ENCODE results near the gene AXDND1. TPM values are rescaled to one million over a fixed set of nuclear protein-coding genes. Genes with fewer than 3 reads are reported as not detected.

AXDND1 gene
- total RNA-seq = 1 to 10 TPM in 1 of 2 donors, not detected in 1; 3.6 TPM

- peak; percentile 80 to 91 (median 84) for DNase-seq
- TF ChIP-seq CTCF (IDR thresholded peaks at IDR 0.05) (no peak), POLR2A (IDR thresholded peaks at IDR 0.05) (peak in 2 of 3 donors; percentile 70)
- Histone ChIP-seq H3K4me3 (peak within 1 kb of the TSS; percentile 8 to 60), H3K27ac (peak within 1 kb of the TSS; percentile 70 to 95 (median 82)), H3K9me3 (no peaks in the 10 kb centered on the region), H3K27me3 (no peaks in the 10 kb centered on the region), H3K4me1 (peaks cover 9% of the 10 kb centered on the region), H3K36me3 (replicated peaks in 1 of 2; ENCODE audit: insufficient read depth in 1 of 2, low read depth in 2 of 2) (no peaks in the 10 kb centered on the region)
- ATAC-seq = peak; percentile 94
- intact Hi-C loops (cut with DNase I) = loop anchor here (10.0 kb wide), 1 partner anchor 281 kb away; the partner anchor contains the start of gene TOR3A
- WGBS, 2 donors = 6 to 9% methylated on average over 35 to 43 of the region's 43 CpGs
These were observed at the start of gene AXDND1 for GRCh38 chr1:179365342-179366092. AXDND1 (plus strand) TSS chr1:179365971; CDS start chr1:179366510, 539 bp downstream.

- Histone ChIP-seq H3K36me3 (replicated peaks in 1 of 2; ENCODE audit: insufficient read depth in 1 of 2, low read depth in 2 of 2) (no peaks in the 10 kb centered on the region), H3K4me1 (peaks cover 3% of the 10 kb centered on the region), H3K27me3 (no peaks in the 10 kb centered on the region), H3K27ac (no peak overlapping the region), H3K4me3 (no peak overlapping the region), H3K9me3 (no peaks in the 10 kb centered on the region)
- TF ChIP-seq CTCF (IDR thresholded peaks at IDR 0.05) (no peak), POLR2A (IDR thresholded peaks at IDR 0.05) (no peak)
- DNase-seq = no peak
- 74 to 83% methylated on average over 5 of the region's 5 CpGs for WGBS, 2 donors
- no peak for ATAC-seq
- intact Hi-C loops (cut with DNase I) = no loop called here
These were observed 47.3 kb upstream of the AXDND1 start for GRCh38 chr1:179318491-179318890.

- 90 to 95% methylated on average over 5 of the region's 5 CpGs for WGBS, 2 donors
- no peaks in the 10 kb centered on the region for H3K27me3 ChIP-seq
- ATAC-seq (no peak), DNase-seq (no peak)
- no peak overlapping the region for H3K4me3 ChIP-seq
- H3K4me1 ChIP-seq = peaks cover 3% of the 10 kb centered on the region
- H3K9me3 ChIP-seq = no peaks in the 10 kb centered on the region
- TF ChIP-seq POLR2A (IDR thresholded peaks at IDR 0.05) (no peak), CTCF (IDR thresholded peaks at IDR 0.05) (no peak)
- intact Hi-C loops (cut with DNase I) = no loop called here
- no peak overlapping the region for H3K27ac ChIP-seq
- no peaks in the 10 kb centered on the region for H3K36me3 ChIP-seq (replicated peaks in 1 of 2; ENCODE audit: insufficient read depth in 1 of 2, low read depth in 2 of 2)
These were observed 44.1 kb upstream of the AXDND1 start for GRCh38 chr1:179321533-179322216.

GRCh38 chr1:179322557-179322956, 43.2 kb upstream of the AXDND1 start:
- no peak for TF ChIP-seq CTCF (IDR thresholded peaks at IDR 0.05)
- TF ChIP-seq POLR2A (IDR thresholded peaks at IDR 0.05) = no peak
- DNase-seq = no peak
- peaks cover 3% of the 10 kb centered on the region for H3K4me1 ChIP-seq
- H3K27ac ChIP-seq = no peak overlapping the region
- no peak overlapping the region for H3K4me3 ChIP-seq
- no peaks in the 10 kb centered on the region for H3K27me3 ChIP-seq
- no peaks in the 10 kb centered on the region for H3K9me3 ChIP-seq
- WGBS, 2 donors = 39 to 50% methylated on average over 3 of the region's 3 CpGs
- intact Hi-C loops (cut with DNase I) = no loop called here
- no peaks in the 10 kb centered on the region for H3K36me3 ChIP-seq (replicated peaks in 1 of 2; ENCODE audit: insufficient read depth in 1 of 2, low read depth in 2 of 2)
- ATAC-seq = no peak
